HEK293T (cell line): ENCODE results near the gene TOMT.

Experiments used
- ARNT ChIP-seq: fragments of 450-650 bp; IDR thresholded peaks from 2 replicates; pipeline ENCODE4 v1.6.1; 2017; ENCODE audit warnings: mild to moderate bottlenecking
- BHLHE40 ChIP-seq: fragments of 450-650 bp; IDR thresholded peaks from 2 replicates; pipeline ENCODE4 v1.6.1; 2016; ENCODE audit warnings: mild to moderate bottlenecking, moderate library complexity, borderline replicate concordance
- CTBP1 ChIP-seq: fragments of 450-650 bp; IDR thresholded peaks from 2 replicates; pipeline ENCODE4 v1.6.1; 2016; ENCODE audit warnings: borderline replicate concordance
- ELF4 ChIP-seq: fragments of 450-650 bp; IDR thresholded peaks from 2 replicates; pipeline ENCODE4 v1.6.1; 2017; ENCODE audit warnings: antibody characterized with exemption
- FOXA1 ChIP-seq: fragments of 450-650 bp; IDR thresholded peaks from 2 replicates; pipeline ENCODE4 v1.6.1; 2016; ENCODE audit warnings: mild to moderate bottlenecking
- FOXK2 ChIP-seq: fragments of 450-650 bp; IDR thresholded peaks from 2 replicates; pipeline ENCODE4 v1.6.1; 2016; ENCODE audit warnings: mild to moderate bottlenecking
- FOXM1 ChIP-seq: fragments of 450-650 bp; IDR thresholded peaks from 2 replicates; pipeline ENCODE4 v1.6.1; 2017; ENCODE audit warnings: mild to moderate bottlenecking, borderline replicate concordance
- HDGF ChIP-seq: fragments of 450-650 bp; IDR thresholded peaks from 2 replicates; pipeline ENCODE4 v1.6.1; 2017; ENCODE audit warnings: antibody characterized with exemption, borderline replicate concordance
- SP1 ChIP-seq: fragments of 450-650 bp; IDR thresholded peaks from 2 replicates; pipeline ENCODE4 v1.6.1; 2017
- SUZ12 ChIP-seq: fragments of 450-650 bp; IDR thresholded peaks from 2 replicates; pipeline ENCODE4 v1.6.1; 2016; ENCODE audit warnings: mild to moderate bottlenecking
- TARDBP ChIP-seq: fragments of 450-650 bp; IDR thresholded peaks from 2 replicates; pipeline ENCODE4 v1.6.1; 2016
- ZNF384 ChIP-seq: fragments of 450-650 bp; IDR thresholded peaks from 2 replicates; pipeline ENCODE4 v1.6.1; 2016
- TF ChIP-seq, protein P1 (sequence below): fragments of 450-650 bp; IDR thresholded peaks from 2 replicates; pipeline ENCODE4 v1.6.1; 2016

DNA sequence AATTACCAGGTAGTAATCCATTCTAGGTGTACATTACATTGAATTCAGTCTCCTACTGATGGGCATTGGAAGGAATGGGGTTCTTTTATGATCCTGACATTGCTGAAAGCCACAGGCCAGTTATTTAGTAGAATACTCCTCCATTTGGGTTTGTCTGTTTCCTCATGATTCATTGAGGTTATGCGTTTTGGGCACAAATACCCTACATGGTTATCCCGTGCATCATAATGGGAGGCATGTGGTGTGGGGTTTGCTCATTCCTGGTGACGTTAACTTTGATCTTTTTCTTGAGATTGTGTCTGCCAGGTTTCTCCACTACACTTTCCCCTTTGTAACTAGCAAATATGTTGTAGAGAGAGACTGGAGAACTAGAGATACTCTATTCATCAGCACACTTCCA, 35.3 kb downstream of the TOMT start:
- TF ChIP-seq CTBP1 (no peak), ZNF384 (no peak), TARDBP (no peak), ELF4 (no peak), FOXA1 (no peak), BHLHE40 (no peak), SUZ12 (no peak), FOXK2 (no peak), ARNT (no peak), SP1 (no peak), HDGF (no peak), FOXM1 (no peak)
- TF ChIP-seq, protein P1, sequence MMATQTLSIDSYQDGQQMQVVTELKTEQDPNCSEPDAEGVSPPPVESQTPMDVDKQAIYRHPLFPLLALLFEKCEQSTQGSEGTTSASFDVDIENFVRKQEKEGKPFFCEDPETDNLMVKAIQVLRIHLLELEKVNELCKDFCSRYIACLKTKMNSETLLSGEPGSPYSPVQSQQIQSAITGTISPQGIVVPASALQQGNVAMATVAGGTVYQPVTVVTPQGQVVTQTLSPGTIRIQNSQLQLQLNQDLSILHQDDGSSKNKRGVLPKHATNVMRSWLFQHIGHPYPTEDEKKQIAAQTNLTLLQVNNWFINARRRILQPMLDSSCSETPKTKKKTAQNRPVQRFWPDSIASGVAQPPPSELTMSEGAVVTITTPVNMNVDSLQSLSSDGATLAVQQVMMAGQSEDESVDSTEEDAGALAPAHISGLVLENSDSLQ: no peak
